ENCODE data around the gene SAP30BP. TPM values are rescaled to one million over a fixed set of nuclear protein-coding genes. Genes with fewer than 3 reads are reported as not detected.

SAP30BP gene
- total RNA-seq, 1 experiment from 2014 or later: 149 TPM

- no peak overlapping the region for H3K4me3 ChIP-seq (replicated peaks in 1 of 2; ENCODE audit: low read depth in 1 of 2, low read length in 2 of 2)
- peaks cover 87% of the 10 kb centered on the region for H3K79me2 ChIP-seq (ENCODE audit: insufficient read depth, low read length)
- intact Hi-C loops (cut with micrococcal nuclease): no loop called here
- no peaks in the 10 kb centered on the region for H4K20me1 ChIP-seq (ENCODE audit: insufficient read depth)
- peak overlapping the region; percentile 47 for H3K9ac ChIP-seq (ENCODE audit: low read length)
- no peak overlapping the region for H2AFZ ChIP-seq (ENCODE audit: low read depth, low read length, poor library complexity, severe bottlenecking)
- H3K4me1 ChIP-seq (ENCODE audit: control insufficient read depth in 1 of 2, insufficient read depth in 2 of 2, low read length in 2 of 2): peaks cover 85 to 99% of the 10 kb centered on the region in 2 experiments
- BruUV-seq (replicated peaks): no TSS peak
- no peaks in the 10 kb centered on the region for H3K9me2 ChIP-seq (ENCODE audit: insufficient read depth)
- ChIA-PET RAD21 (ENCODE audit: low non-redundant PET in 1 of 2, low total read pairs in 2 of 2, uncharacterized antibody in 2 of 2, unreplicated experiment in 2 of 2) (interaction anchor here (1.1 to 2.0 kb wide), 2 partner anchors 9 to 28 kb away, joined by 3 to 5 read pairs; partner anchors contain the start of gene ITGB4 (in 1 of the 2)), CTCF (interaction anchor here (1.0 to 4.7 kb wide), 5 partner anchors 10 to 28 kb away, joined by 3 to 31 read pairs (median 5); partner anchors contain the start of gene ITGB4), POLR2A (interaction anchor here (2.0 to 3.3 kb wide), 4 partner anchors 10 to 86 kb away, joined by 4 to 17 read pairs (median 14); partner anchors contain the start of gene ITGB4)
- H3K4me2 ChIP-seq (ENCODE audit: low read length): peak overlapping the region; percentile 53
- peak overlapping the region; percentile 94 for H3K27ac ChIP-seq (ENCODE audit: low read depth, low read length)
- no peaks in the 10 kb centered on the region for H3K27me3 ChIP-seq (ENCODE audit: insufficient read depth, low read length)
- peaks cover 0 to 9% of the 10 kb centered on the region in 2 experiments; a peak in 1 of 4 replicates for H3K36me3 ChIP-seq (ENCODE audit: control insufficient read depth in 1 of 2, insufficient read depth in 2 of 2, low read length in 2 of 2)
- DNase-seq (ENCODE audit: low read depth, low spot score) (peak; percentile 76), ATAC-seq (peak; percentile 69)
- no peaks in the 10 kb centered on the region for H3K9me3 ChIP-seq (ENCODE audit: control insufficient read depth in 1 of 2, insufficient read depth in 1 of 2, low read depth in 1 of 2, low read length in 2 of 2)
- TF ChIP-seq POLR2AphosphoS5 (IDR thresholded peaks at IDR 0.05; ENCODE audit: low read depth, low read length) (peak; percentile 59), ZFX (IDR thresholded peaks at IDR 0.05) (no peak), EZH2phosphoT487 (IDR thresholded peaks at IDR 0.05; ENCODE audit: borderline replicate concordance) (no peak), EZH2 (IDR thresholded peaks at IDR 0.05) (no peak), RAD21 (IDR thresholded peaks at IDR 0.05; ENCODE audit: low read depth) (peak; percentile 42; the same call in 1 of the 2 replicates), YY1 (IDR thresholded peaks at IDR 0.05; ENCODE audit: extremely low read depth, insufficient replicate concordance, low read depth, low read length) (no peak), CTCF (IDR thresholded peaks at IDR 0.05 in 2 of 3, conservative IDR thresholded peaks at IDR 0.05 in 1 of 3; ENCODE audit: borderline replicate concordance in 1 of 3, insufficient read depth in 1 of 3, low read depth in 2 of 3, low read length in 2 of 3) (no peak; a peak in 1 of 6 replicates), ZBTB33 (IDR thresholded peaks at IDR 0.05; ENCODE audit: extremely low read depth, insufficient replicate concordance, low read length) (no peak), SRF (IDR thresholded peaks at IDR 0.05; ENCODE audit: low read depth) (no peak), ATF3 (IDR thresholded peaks at IDR 0.05) (no peak), SP1 (IDR thresholded peaks at IDR 0.05; ENCODE audit: low read depth) (peak; percentile 84), POLR2A (IDR thresholded peaks at IDR 0.05; ENCODE audit: borderline replicate concordance, extremely low read depth, insufficient read depth, insufficient read length) (no peak), MAX (IDR thresholded peaks at IDR 0.05) (peak; percentile 98), TCF7L2 (IDR thresholded peaks at IDR 0.05; ENCODE audit: borderline replicate concordance, extremely low read depth, insufficient read depth, insufficient read length) (no peak), FOSL1 (IDR thresholded peaks at IDR 0.05; ENCODE audit: low read depth) (no peak; the same call in 1 of the 2 replicates), JUND (IDR thresholded peaks at IDR 0.05) (peak; percentile 45), ZNF274 (IDR thresholded peaks at IDR 0.05; ENCODE audit: low read depth, low read length) (no peak), CBX3 (IDR thresholded peaks at IDR 0.05; ENCODE audit: low read depth) (peak; percentile 92; the same call in 1 of the 2 replicates)
These were observed 26.7 kb downstream of the SAP30BP start for GRCh38 chr17:75693500-75694481.
